K562 (cell line): ENCODE results near the gene E2F1. TPM values are rescaled to one million over a fixed set of nuclear protein-coding genes. Genes with fewer than 3 reads are reported as not detected.

Experiments
- CREB3L1 ChIP-seq: fragments of 450-650 bp; IDR thresholded peaks from 2 replicates; pipeline ENCODE4 v1.6.1; 2014; ENCODE audit warnings: low read depth, mild to moderate bottlenecking, moderate library complexity, borderline replicate concordance
- DEAF1 ChIP-seq: fragments of 450-650 bp; formaldehyde crosslinking; IDR thresholded peaks from 2 replicates; pipeline ENCODE4 v1.4.0; 2020; ENCODE audit warnings: mild to moderate bottlenecking, moderate library complexity
- E2F6 ChIP-seq, 2 experiments: IDR thresholded peaks; 2 replicates each; pipeline ENCODE4 v1.6.1; 2011; ENCODE audit warnings: borderline replicate concordance in 1 of 2, control low read depth in 1 of 2, low read depth in 1 of 2, low read length in 1 of 2, mild to moderate bottlenecking in 1 of 2, mixed read lengths in 1 of 2, moderate library complexity in 1 of 2; ENCODE audit not compliant: insufficient read depth in 1 of 2, insufficient read length in 1 of 2, poor library complexity in 1 of 2, severe bottlenecking in 1 of 2; ENCODE audit errors: extremely low read depth in 1 of 2
- ID3 ChIP-seq, 2 experiments: fragments of 250-450 bp in 1 of 2; fragments of 450-650 bp in 1 of 2; sonication (Bioruptor Pico) in 1 of 2; IDR thresholded peaks; 2 replicates each; pipeline versions ENCODE4 v1.6.1 to v1.8.0; 2016 to 2021; ENCODE audit warnings: mild to moderate bottlenecking in 2 of 2, moderate library complexity in 2 of 2, missing compliant biosample characterization in 1 of 2, missing genetic modification characterization in 1 of 2
- PBX2 ChIP-seq, 2 experiments: IDR thresholded peaks in 1 of 2; conservative IDR thresholded peaks in 1 of 2; 2 replicates each; pipeline ENCODE4 v1.6.1; 2016; ENCODE audit warnings: low read depth in 2 of 2, mild to moderate bottlenecking in 1 of 2, missing compliant biosample characterization in 1 of 2, missing genetic modification characterization in 1 of 2, moderate library complexity in 1 of 2
- RBBP5 ChIP-seq: fragments of 200-600 bp; sonication (generic); IDR thresholded peaks from 2 replicates; pipeline ENCODE4 v1.6.1; 2012; ENCODE audit warnings: borderline replicate concordance, mild to moderate bottlenecking, low read length, control low read depth, inconsistent platforms; ENCODE audit not compliant: insufficient read depth, poor library complexity, severe bottlenecking
- RBM22 ChIP-seq: fragments of 200-400 bp; formaldehyde crosslinking; IDR thresholded peaks from 2 replicates; pipeline ENCODE4 v1.6.1; 2018; ENCODE audit warnings: low read length, low read depth; ENCODE audit not compliant: poor library complexity, severe bottlenecking
- SMAD3 ChIP-seq: fragments of 450-650 bp; formaldehyde crosslinking; conservative IDR thresholded peaks from 2 replicates; pipeline ENCODE4 v1.4.0; 2020; ENCODE audit warnings: mild to moderate bottlenecking
- SMARCA4 ChIP-seq: fragments of 450-650 bp; IDR thresholded peaks from 2 replicates; pipeline ENCODE4 v1.6.1; 2016
- TEAD2 ChIP-seq: fragments of 450-650 bp; IDR thresholded peaks from 2 replicates; pipeline ENCODE4 v1.6.1; 2016; ENCODE audit warnings: missing genetic modification characterization, control low read depth, missing compliant biosample characterization
- ZFX ChIP-seq: sonication (generic); formaldehyde crosslinking; IDR thresholded peaks from 2 replicates; pipeline ENCODE4 v1.8.0; 2022; ENCODE audit warnings: mild to moderate bottlenecking, missing genetic modification reagents, moderate library complexity
- polyA plus RNA-seq, 8 experiments: library from polyadenylated mRNA; depleted of rRNA in 4 of 8; stranded (reverse) in 5 of 8; unstranded in 3 of 8; fragments of >200 nt; fragmentation: Nextera tagmentation in 2 of 8; fragmentation: Illumina TruSeq in 1 of 8; extraction: Ambion mirVana in 2 of 8; extraction: Trizol in 1 of 8; gene quantifications; 2 replicates each; pipeline versions ENCODE4 v1.2.1 to v1.2.3, GENCODE V29; 2011 to 2014; ENCODE audit warnings: inconsistent platforms in 1 of 8, missing spikeins in 1 of 8
- total RNA-seq, 7 experiments: library from RNA; depleted of rRNA in 6 of 7; stranded (reverse); fragments of >200 nt in 6 of 7; fragmentation: Illumina TruSeq in 2 of 7; extraction: Trizol in 2 of 7; gene quantifications; 2 replicates each; pipeline versions ENCODE4 v1.2.1 to v1.2.3, GENCODE V29; 2011 to 2021; ENCODE audit warnings: low replicate concordance in 1 of 7

E2F1 gene
- total and polyA plus RNA-seq, 9 of the 15 experiments (the other 6 are each of a cell fraction or from before 2014, with no cell fraction given): 0.14 to 30.6 (median 13.1) TPM

GRCh38 chr20:33732166-33732970 is 46.2 kb upstream of the E2F1 start (continued):
- TF ChIP-seq TEAD2 (tag): no peak
- TF ChIP-seq PBX2 (CRISPR knock-in tag; IDR thresholded peaks at IDR 0.05; ENCODE audit: low read depth): no peak
- TF ChIP-seq PBX2 (tag; conservative IDR thresholded peaks at IDR 0.05; ENCODE audit: low read depth): no peak
- no peak for TF ChIP-seq SMAD3 (CRISPR knock-in tag)
- TF ChIP-seq ID3 (CRISPR knock-in tag; IDR thresholded peaks at IDR 0.05): no peak
- TF ChIP-seq ID3 (tag; IDR thresholded peaks at IDR 0.05): 0 out of 2 replicates have a peak, but pooled peaks have one; percentile 58
- no peak for TF ChIP-seq DEAF1
- TF ChIP-seq RBM22: no peak
- TF ChIP-seq E2F6 (IDR thresholded peaks at IDR 0.05; ENCODE audit: borderline replicate concordance in 1 of 2, extremely low read depth in 1 of 2, insufficient read depth in 1 of 2, insufficient read length in 1 of 2, low read depth in 1 of 2, low read length in 1 of 2, poor library complexity in 1 of 2, severe bottlenecking in 1 of 2): peak; percentile 81 to 90
- no peak for TF ChIP-seq SMARCA4
- TF ChIP-seq ZFX (CRISPR knock-in tag): peak; percentile 82
- peak; percentile 71 for TF ChIP-seq RBBP5
- TF ChIP-seq CREB3L1: peak; percentile 11; the same call in 1 of the 2 replicates
